GM19438 (cell line): ENCODE data around the gene GCAT.

ENCODE experiments used
- ATAC-seq: cut with Tn5 transposase; IDR thresholded peaks from one replicate; pipeline ENCODE4 v1.9.1; 2021; ENCODE audit warnings: low read depth; ENCODE audit not compliant: unreplicated experiment

The GCAT gene

GRCh38 chr22:37807410-37808293 lies at the start of gene GCAT:
Gene GCAT (plus strand): TSS chr22:37807934. CDS start chr22:37807968, 34 bp downstream.
- peak; percentile 87 for ATAC-seq

DNA sequence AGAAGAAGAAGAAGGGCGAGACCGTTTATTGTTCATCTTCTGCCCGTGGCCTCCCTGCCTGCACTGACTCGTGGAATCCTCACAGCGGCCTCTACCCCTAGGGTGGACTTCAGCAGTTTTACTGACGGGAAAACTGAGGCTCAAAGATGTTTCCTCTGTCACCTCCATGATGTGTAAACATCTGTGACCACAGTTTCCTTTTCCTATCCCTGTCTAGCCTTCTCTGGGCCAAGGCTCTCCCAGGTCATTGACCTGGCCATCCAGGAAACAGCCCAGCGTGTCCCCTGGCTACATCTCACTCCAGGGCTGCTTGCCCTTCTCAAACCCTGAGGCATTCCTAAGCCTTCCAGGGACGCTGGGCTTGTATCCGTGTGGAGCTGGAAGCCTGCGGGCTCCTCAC lies 49.0 kb upstream of the GCAT start:
- ATAC-seq, result no peak

DNA sequence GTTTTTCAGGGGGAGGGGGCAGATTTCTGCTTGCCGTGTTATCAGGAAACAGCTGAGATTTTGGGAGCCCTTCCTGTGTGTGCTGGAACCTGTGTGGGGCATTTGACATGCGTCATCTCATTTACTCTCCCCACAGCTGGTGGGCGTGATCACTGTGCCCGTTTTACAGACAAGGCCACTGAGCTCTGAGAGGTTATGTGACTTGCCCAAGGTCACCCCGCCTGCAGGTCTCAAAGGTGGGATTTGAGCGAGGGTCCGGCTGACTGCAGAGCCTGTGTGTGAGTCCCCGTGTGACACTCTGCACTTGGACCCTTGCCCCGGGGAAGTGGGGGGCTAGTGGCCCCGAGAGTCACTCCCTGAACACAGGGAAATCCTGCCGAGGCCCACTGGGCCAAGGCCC lies 48.5 kb upstream of the GCAT start:
- no peak for ATAC-seq

DNA sequence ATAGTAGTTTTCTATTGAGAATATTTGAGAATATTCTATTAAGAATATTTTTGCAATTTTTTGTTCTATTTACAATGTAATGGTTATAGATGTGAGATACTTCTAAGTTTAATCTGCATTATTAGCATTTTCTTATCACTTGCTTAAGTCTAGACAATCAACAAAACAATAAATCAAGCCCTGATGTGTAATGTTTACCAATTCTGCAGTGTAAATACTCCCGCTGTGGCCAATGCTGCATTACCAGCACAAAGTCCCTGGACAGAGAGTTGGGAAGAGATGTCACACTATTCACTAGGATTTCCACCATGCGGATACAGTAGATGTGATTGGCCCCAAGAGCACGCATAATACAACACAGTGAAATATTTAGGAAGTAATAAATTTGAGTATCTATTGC lies 47.6 kb upstream of the GCAT start:
- ATAC-seq, result no peak

GRCh38 chr22:37762389-37762836 lies 45.3 kb upstream of the GCAT start:
- no peak for ATAC-seq

GRCh38 chr22:37763012-37763411 lies 44.7 kb upstream of the GCAT start:
- ATAC-seq, result no peak

- no peak for ATAC-seq
Measured at GRCh38 chr22:37763652-37764051, 44.1 kb upstream of the GCAT start.

DNA sequence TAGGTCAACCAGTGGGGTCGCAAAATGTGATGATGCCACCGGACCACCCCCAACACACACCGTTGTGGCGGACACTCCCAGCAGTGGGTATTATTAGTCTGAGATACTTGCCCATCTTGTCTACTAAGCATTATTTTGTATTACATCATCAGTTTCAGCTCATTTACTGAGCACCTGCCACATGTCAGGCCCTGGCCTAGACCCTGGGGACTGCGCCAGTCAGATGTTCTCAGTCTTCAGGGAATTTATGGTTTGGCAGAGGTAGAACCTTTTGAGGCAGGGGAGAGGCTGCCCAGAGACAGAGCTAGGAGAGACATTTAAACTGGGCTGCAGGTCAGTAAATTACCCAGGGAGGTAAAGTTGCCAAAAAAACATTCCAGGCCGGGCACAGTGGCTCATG lies 43.1 kb upstream of the GCAT start:
- no peak for ATAC-seq

GRCh38 chr22:37765498-37765897 lies 42.2 kb upstream of the GCAT start:
- no peak for ATAC-seq

DNA sequence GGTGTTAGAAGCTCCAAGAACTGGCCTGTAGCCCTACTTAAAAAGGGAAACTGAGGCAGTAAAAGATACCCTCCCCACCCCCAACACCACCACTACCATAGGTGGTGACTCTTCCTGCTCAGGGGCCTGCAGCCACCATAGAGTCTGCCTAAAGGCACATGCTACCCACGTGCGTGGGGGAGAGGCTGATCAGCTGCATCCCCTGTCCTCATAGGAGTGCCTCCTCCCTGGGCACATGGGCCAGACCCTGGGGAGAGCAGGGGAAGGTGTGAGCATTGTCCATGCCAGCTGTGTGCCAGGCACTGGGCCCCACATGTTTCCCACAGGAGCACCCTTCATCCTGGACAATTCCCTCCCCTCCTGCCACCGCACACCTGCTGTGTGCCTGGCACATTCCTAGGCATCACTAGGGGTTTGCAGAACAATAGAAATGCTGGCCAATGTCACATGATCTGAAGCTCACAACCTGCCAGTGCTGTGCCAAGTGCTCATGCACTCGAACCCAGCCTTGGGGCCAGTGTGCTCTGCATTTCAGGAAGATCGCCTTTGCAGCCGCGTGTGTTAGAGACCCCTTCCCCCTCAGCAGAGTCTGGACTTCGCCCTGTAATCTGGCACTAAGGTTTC lies 41.7 kb upstream of the GCAT start:
- no peak for ATAC-seq

- ATAC-seq, result no peak
Measured at GRCh38 chr22:37768273-37768672, 39.5 kb upstream of the GCAT start.

GRCh38 chr22:37769056-37769455 lies 38.7 kb upstream of the GCAT start:
- no peak for ATAC-seq

GRCh38 chr22:37771081-37771480 lies 36.7 kb upstream of the GCAT start:
- ATAC-seq, result no peak

- ATAC-seq, result no peak
Measured at GRCh38 chr22:37771702-37772427, 35.9 kb upstream of the GCAT start.

DNA sequence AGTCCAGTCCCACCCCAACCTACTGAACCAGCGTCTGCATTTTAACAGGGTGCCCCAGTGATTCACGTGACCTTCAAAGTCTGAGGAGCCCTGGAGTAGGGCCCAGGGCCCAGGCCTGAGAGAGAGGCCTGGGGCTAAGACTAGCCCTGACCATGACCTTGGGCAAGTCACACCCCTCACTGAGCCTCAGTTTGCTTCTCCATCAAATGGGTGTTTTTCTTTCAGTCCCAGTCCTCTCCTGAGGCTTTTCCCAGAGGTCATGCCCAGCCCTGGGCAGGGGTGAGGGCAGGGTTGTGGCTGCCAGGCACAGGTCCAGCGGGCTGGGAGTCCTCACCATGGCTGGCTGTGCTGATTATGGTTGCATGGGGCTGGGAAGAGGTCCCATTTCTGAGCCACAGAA lies 33.0 kb upstream of the GCAT start:
- ATAC-seq, result no peak

GRCh38 chr22:37775785-37776638 lies 31.7 kb upstream of the GCAT start:
- ATAC-seq, result no peak

DNA sequence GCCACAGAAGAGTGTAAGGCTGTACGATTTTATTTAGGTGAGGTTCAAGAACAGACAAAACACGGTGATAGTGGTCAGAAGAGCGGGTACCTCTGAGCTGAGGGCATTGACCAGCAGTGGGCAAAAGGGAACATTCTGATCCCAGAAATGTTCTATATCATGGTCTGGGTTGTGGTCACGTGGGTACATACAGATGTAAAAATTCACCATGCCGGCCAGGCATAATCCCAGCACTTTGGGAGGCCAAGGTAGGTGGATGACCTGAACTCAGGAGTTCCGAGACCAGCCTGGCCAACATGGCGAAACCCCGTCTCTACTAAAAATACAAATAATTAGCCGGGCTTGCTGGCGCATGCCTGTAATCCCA lies 31.1 kb upstream of the GCAT start:
- ATAC-seq, result no peak

GRCh38 chr22:37777122-37777687 lies 30.5 kb upstream of the GCAT start:
- no peak for ATAC-seq

GRCh38 chr22:37778370-37779009 lies 29.2 kb upstream of the GCAT start:
- ATAC-seq, result no peak
